ENCODE measurements around the gene DPT.

Gene DPT

DNA sequence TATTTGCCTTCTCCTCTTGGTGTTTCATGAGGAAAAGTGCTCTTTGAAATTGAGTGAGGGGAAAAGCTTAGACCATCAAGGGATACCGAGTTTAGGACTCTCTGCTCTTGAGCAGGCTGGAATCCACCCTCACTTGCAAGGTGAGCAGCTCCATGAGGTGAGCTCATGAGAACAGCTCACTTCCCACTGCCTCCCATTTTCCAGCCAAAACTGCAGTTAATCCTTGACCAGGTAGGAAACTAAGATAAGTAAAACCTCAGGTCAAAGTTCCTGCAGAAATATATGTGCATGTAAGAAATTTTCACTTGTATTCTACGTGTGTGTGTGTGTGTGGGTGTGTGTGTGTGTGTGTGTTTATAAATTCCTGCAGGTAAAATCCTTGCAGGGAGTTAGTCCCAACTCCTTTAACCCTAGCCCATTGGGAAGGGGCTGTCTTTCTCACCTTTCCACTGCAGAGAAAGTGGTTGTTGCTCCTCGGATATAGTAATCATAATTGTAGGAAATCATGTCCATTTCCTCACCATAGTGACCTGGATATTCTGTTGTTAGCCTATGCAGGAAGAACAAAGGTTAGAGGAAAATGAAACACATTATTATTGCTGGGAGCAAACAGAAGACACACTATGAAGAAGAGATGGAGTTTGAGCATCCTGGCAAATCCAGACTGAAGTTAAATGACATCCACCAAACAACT, 28.3 kb downstream of the DPT start:
- DNase-seq: no peak
- no peak for TF ChIP-seq GATA1 (IDR thresholded peaks at IDR 0.05; ENCODE audit: low read depth, low read length)
- no peak for TF ChIP-seq POLR2A (IDR thresholded peaks at IDR 0.05; ENCODE audit: low read length)

DNA sequence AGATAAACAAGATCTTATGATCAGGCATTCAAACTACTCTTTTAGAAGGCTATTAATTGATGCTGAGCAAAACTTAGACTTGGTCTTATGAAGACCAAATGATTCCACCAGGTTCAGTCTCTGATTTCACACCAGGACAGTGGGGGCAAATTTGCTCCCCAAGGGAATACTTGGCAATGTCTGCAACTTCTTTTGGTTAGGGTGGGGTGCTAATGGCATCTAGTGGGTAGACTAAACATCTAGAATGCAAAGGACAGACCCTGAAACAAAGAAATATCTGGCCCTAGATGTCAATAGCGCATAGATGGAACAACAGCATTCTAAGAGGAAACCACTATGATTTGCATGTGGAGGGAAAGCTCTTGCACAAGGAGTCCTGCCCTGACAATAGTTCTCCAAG, 30.6 kb downstream of the DPT start:
- TF ChIP-seq GATA1 (IDR thresholded peaks at IDR 0.05; ENCODE audit: low read depth, low read length): no peak
- TF ChIP-seq POLR2A (IDR thresholded peaks at IDR 0.05; ENCODE audit: low read length): no peak

DNA sequence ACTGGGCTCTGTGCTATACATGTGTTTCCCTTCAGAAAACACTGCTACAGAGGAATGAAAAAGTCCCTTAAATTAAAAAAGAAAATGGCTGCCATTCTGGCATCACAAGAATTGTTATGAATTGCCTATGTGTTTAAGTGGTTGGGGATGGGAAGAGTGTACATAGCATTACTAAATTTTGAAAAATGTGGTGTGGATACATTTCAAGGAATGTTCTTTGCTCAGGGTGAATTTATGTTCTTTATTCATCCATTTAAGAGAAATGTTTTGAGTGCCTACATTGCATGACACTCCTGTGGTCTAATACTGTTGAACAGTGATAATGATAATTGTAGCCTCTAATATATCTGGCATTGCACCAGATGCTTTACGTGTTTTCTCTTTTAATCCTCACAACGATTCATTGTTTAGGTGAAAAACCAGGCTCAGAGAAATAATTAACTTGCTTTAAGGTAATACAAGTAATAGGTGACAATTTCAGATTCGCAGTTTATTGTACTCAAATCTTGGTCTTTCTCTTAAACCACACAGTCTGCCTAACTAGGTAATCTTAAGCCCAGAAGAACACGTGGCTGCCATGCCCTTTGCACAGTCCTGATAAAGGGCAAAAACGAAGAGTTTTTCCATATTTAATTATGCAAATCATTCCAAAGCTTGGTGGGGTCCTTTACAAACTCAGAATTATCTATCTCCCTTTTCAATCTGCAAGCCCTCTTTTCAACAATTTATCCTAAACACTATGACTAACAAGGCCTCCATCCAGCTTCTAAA, 31.5 kb downstream of the DPT start:
- TF ChIP-seq POLR2A (IDR thresholded peaks at IDR 0.05; ENCODE audit: low read length) (no peak), GATA1 (IDR thresholded peaks at IDR 0.05; ENCODE audit: low read depth, low read length) (no peak)
- DNase-seq: no peak

More for the DNA sequence above, 30.6 kb downstream of the DPT start:
- no peak for DNase-seq

DNA sequence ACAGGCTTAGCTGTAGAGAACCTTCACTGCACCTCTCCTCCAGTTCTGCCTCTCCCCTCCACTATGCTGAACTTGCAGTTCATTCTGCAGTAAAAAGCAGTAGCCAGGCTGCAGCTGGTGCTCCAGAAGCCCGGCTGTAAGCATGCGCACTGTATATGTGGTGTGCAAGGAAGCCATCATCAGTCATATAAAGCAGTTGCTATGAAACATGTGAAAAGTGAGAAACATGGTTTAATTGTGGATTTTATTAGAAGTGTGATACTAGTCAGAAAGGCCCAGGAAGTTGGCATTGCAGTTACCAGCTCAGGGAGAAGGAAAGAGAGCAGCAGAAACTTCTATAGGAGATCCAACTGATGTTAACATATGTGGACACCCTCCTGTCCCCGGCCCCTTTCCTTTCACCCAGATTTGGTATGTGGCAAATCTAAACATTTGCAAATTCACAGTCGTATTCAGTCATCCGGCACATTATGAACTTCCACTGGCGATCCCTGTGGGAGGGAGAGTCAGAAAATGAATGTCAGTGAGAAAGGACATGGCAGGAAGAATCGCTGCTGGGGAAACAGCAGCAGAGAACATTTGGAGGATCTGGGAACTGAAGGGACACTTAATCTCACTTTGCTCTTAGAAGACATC, 32.8 kb downstream of the DPT start:
- no peak for DNase-seq
- TF ChIP-seq POLR2A (IDR thresholded peaks at IDR 0.05; ENCODE audit: low read length) (no peak), GATA1 (IDR thresholded peaks at IDR 0.05; ENCODE audit: low read depth, low read length) (no peak)

DNA sequence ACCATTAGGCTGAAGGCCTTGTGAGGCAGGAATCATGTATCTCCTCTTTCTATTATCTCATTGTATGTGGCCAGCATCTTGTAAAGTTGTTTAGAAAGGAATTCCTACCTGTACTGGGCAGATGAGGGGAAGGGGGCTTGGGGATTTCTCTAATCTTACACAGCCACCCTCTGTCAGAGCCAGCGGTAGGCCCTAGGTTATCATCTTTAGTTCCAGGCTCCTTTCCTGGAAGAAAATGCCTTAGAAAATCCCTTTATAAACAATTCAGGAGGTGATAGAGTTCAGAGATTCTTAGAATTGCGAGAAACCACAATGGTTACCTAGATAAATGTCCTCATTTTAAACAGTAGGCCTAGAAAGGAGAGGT, 35.2 kb downstream of the DPT start:
- no peak for DNase-seq

DNA sequence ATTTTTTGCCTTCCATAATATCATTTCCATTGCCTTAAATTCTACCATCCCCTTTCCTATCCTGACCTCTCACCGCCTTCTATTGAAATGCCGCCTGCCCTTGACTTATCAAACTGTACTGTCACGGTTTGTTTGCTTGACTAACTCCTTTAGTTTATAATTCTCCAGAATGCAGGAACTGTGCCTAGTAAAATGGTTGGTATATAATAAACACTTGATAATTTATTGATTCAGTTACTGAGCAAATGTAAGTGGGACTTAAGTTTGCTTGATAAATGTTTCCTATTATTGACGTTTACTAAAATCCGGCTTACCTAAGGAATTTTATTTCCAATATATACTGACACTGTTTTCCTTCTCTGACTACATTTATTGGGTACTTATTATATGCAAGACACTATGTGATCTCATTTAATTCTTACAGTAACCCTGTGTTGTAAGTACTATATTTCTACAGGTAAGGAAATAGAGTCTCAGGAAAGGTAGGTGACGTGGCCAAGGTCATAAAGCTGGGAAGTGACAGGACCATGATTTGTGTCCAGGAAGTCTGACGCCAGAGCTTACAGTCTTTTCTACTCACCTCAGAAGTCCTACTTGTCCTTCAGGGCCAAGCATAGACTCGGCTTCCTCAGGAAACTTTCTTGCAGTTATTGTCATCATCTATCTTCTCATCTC, 35.7 kb downstream of the DPT start:
- TF ChIP-seq POLR2A (IDR thresholded peaks at IDR 0.05; ENCODE audit: low read length): no peak
- TF ChIP-seq GATA1 (IDR thresholded peaks at IDR 0.05; ENCODE audit: low read depth, low read length): no peak
- no peak for DNase-seq

More for the DNA sequence above, 35.2 kb downstream of the DPT start:
- TF ChIP-seq GATA1 (IDR thresholded peaks at IDR 0.05; ENCODE audit: low read depth, low read length) (no peak), POLR2A (IDR thresholded peaks at IDR 0.05; ENCODE audit: low read length) (no peak)

DNA sequence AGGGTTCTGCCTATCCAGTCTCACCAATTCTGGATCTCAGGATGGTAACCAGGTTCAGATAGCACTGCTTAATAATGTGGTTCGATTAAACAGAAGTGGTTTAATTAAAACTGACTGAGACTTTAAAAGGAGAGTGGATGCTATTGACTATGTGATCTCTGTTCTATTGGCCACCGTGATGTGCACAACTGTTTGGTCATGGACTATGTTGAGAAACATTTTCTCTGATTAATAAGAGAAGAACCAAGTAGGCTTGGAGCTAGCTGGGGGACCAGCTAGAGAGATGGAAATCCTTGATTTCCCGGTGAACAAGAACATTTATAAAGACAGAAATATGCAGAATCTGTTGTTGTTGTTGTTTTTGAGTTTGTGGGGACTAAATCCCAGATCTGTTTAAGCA, 36.5 kb downstream of the DPT start:
- TF ChIP-seq POLR2A (IDR thresholded peaks at IDR 0.05; ENCODE audit: low read length) (no peak), GATA1 (IDR thresholded peaks at IDR 0.05; ENCODE audit: low read depth, low read length) (no peak)
- DNase-seq: no peak

DNA sequence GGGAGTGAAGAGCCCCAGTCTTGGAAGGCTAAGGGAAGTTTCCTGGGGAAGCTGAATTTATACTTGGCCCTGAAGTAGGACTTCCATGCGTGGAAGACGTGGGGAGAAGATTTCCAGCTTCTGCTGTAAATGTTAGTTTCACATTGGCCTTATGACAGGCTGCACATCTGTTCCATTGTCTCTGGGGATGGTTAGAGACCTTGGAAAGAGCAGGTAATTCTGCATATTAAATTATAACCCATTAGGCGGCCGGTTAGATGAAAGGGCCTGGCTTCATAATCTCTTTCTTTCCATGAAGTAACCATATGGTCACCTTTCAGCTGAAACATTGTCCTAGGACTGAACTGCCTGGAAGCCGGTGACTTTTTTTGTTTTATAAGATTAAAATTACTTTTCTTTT, 37.5 kb downstream of the DPT start:
- TF ChIP-seq POLR2A (IDR thresholded peaks at IDR 0.05; ENCODE audit: low read length) (no peak), GATA1 (IDR thresholded peaks at IDR 0.05; ENCODE audit: low read depth, low read length) (no peak)
- DNase-seq: no peak

DNA sequence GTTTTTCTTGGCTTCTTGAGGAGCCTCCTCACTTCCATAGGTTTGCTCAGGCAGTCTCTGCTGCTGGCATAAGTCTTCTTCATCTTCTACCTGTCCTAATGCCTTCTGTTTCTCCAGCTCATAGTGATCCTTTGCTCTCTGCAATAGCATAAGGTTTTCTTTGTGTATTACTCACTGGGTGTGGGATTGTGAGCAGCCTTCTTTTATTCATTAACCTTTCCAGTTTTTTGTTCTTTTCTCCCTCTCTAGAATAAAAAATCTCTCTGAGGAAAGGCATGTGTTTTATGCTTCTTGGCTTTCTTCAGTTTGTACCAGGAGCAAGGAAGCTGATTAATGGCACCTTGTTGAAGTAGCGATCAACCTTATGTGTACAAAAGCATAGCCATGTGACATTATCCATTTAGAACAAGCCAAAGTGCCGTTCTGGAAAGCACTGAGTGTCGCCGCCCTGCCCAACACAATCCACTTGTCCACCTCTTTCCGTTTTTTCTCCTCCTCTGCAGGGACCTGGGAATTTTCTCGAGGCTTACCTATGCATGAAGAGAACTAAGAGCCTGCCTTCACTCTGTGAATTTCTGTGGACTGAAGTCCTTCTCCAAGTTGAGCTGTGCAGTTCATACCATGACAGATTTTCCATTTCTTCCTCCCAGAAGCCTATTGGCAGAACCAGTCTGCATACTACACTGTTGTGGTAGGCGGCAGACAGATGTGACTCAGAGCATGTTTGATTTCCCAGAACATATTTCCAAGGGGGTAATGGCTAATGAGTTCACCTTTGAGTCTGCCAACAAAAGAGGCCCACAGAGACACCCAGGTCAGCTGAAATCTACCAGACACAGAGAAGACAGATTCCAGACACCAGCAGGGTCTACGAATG, 39.0 kb downstream of the DPT start:
- no peak for DNase-seq
- TF ChIP-seq GATA1 (IDR thresholded peaks at IDR 0.05; ENCODE audit: low read depth, low read length) (no peak), POLR2A (IDR thresholded peaks at IDR 0.05; ENCODE audit: low read length) (no peak)

DNA sequence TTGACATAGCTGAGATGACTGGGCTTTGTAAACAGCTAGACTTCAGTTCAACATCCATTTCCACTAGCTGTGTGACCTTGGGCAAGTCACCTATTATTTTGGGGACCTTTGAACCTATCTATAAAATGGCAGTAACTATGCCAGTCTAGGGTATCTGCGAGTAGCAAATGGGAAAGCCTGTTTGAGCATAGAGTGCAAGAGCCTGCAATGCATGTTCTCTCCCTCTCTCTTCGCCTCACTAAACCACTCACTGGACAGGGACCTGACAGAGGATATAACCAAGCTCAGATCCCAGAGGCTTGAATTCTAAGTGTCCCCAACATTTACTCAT, 39.7 kb downstream of the DPT start:
- no peak for DNase-seq
- no peak for TF ChIP-seq GATA1 (IDR thresholded peaks at IDR 0.05; ENCODE audit: low read depth, low read length)
- TF ChIP-seq POLR2A (IDR thresholded peaks at IDR 0.05; ENCODE audit: low read length): no peak

DNA sequence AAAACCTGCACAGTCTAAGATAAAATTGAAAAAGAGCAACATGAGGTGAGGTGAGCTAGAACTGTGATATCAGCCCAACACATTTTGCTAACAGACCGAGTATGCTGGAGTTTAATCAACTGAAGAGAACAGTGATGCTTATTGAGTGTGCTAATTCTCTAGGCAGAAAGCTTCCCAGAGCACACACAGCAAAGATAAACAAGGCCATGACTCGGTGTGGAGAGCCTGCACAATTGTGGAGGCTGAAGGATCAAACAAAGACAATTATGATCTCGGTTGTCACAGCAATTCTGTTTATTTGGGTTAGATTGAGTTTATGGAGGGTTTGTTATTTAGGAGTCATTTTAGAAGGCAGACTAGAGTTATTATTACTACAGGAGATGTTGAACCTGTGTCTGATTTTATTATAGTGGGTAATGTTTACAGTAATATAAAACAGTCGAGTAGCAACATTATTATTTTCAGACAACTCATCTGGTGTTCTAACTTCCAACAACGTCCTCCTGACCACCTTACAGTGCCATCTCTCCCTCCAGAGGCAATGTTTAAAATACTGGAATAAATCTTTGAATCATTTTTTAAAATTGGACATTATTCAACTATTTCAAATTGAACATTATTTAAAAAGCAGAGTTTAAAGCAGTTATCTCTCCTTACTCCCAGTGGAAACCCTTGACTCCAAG, 40.2 kb downstream of the DPT start:
- DNase-seq: no peak
- no peak for TF ChIP-seq GATA1 (IDR thresholded peaks at IDR 0.05; ENCODE audit: low read depth, low read length)
- TF ChIP-seq POLR2A (IDR thresholded peaks at IDR 0.05; ENCODE audit: low read length): no peak

DNA sequence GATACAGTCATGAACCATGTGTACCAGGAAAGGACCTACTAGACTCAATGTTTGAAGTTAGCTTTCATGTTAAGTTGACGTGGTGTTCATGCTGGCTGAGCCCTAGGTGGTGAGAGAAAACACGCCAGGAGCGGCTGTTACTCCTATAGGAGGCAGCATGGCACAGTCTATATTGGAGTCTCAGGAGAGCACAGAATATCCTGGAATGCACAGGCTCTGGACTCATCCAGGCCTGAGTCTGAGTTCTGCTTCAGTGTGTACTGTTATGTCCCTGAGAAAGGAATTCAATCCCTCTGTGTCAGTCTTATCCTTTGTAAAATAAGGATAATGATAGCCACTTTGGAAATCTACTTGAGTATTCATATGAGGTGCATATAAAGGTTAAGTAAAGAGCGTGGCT, 41.2 kb downstream of the DPT start:
- DNase-seq: no peak
- TF ChIP-seq POLR2A (IDR thresholded peaks at IDR 0.05; ENCODE audit: low read length): no peak
- TF ChIP-seq GATA1 (IDR thresholded peaks at IDR 0.05; ENCODE audit: low read depth, low read length): no peak

DNA sequence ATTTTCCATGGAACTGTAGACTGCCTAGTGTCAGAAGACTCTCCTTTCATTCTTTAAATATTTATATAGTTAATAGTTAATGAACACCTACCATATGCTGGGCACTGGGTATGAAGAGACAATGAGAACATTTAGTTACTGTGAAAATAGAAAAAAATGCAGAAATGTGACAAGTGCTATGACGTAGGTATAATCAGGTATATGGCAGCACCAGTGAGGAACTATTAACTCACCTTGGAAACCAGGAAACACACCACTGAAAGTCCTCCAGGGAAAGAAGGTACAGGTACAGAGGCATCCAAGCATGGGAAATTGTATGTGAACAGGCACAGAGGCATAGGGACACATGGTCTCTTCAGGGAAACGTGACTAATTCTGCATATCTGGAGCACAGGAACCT, 42.3 kb downstream of the DPT start:
- TF ChIP-seq POLR2A (IDR thresholded peaks at IDR 0.05; ENCODE audit: low read length) (no peak), GATA1 (IDR thresholded peaks at IDR 0.05; ENCODE audit: low read depth, low read length) (no peak)
- DNase-seq: no peak
